ENCODE measurements around the gene MLXIP. TPM values are rescaled to one million over a fixed set of nuclear protein-coding genes. Genes with fewer than 3 reads are reported as not detected.

MLXIP gene
- total RNA-seq, 1 donor: 8.3 TPM

- peak; percentile 83 for DNase-seq (ENCODE audit: low read depth)
- H3K4me3 ChIP-seq (ENCODE audit: low read depth, low read length): no peak overlapping the region
- peak; percentile 68 for TF ChIP-seq CTCF (IDR thresholded peaks at IDR 0.05; ENCODE audit: insufficient read depth, low read length)
These were observed 44.6 kb downstream of the MLXIP start for GRCh38 chr12:122123051-122123760.

- TF ChIP-seq CTCF (IDR thresholded peaks at IDR 0.05; ENCODE audit: insufficient read depth, low read length): no peak
- no peak overlapping the region for H3K4me3 ChIP-seq (ENCODE audit: low read depth, low read length)
- no peak for DNase-seq (ENCODE audit: low read depth)
These were observed 45.2 kb downstream of the MLXIP start for GRCh38 chr12:122123761-122124145.

- DNase-seq (ENCODE audit: low read depth): no peak
- H3K4me3 ChIP-seq (ENCODE audit: low read depth, low read length): no peak overlapping the region
- TF ChIP-seq CTCF (IDR thresholded peaks at IDR 0.05; ENCODE audit: insufficient read depth, low read length): no peak
These were observed 45.8 kb downstream of the MLXIP start for GRCh38 chr12:122124370-122124769.

- peak; percentile 19 for DNase-seq (ENCODE audit: low read depth)
- H3K4me3 ChIP-seq (ENCODE audit: low read depth, low read length): no peak overlapping the region
- TF ChIP-seq CTCF (IDR thresholded peaks at IDR 0.05; ENCODE audit: insufficient read depth, low read length): no peak
These were observed 47.1 kb downstream of the MLXIP start for GRCh38 chr12:122125452-122126341.

- no peak overlapping the region for H3K4me3 ChIP-seq (ENCODE audit: low read depth, low read length)
- TF ChIP-seq CTCF (IDR thresholded peaks at IDR 0.05; ENCODE audit: insufficient read depth, low read length): no peak
- DNase-seq (ENCODE audit: low read depth): no peak
These were observed 47.7 kb downstream of the MLXIP start for GRCh38 chr12:122126342-122126635.

GRCh38 chr12:122126713-122127597 is 48.4 kb downstream of the MLXIP start:
- peak; percentile 24 for DNase-seq (ENCODE audit: low read depth)
- H3K4me3 ChIP-seq (ENCODE audit: low read depth, low read length): no peak overlapping the region
- TF ChIP-seq CTCF (IDR thresholded peaks at IDR 0.05; ENCODE audit: insufficient read depth, low read length): peak; percentile 10
